ENCODE data around the gene AKAP6.

DNA sequence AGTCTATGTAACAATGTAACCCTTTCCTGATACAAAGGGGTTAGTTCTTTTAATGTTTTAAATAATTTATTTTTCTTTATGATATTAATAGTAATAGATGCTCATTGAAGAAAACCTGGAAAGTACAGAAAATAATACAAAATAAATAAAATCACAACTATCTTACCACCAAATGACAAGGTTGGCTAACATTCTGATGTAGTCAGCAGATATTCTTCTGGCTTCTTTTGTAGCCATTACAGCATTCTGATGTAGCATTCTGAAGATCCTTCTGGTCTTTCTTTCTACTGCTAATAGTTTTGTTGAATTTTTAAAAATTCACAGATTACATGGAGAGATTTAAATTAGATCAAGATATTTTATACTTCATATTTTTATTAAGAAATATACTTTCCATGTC, 301.6 kb downstream of the AKAP6 start:
- TF ChIP-seq, protein P1, sequence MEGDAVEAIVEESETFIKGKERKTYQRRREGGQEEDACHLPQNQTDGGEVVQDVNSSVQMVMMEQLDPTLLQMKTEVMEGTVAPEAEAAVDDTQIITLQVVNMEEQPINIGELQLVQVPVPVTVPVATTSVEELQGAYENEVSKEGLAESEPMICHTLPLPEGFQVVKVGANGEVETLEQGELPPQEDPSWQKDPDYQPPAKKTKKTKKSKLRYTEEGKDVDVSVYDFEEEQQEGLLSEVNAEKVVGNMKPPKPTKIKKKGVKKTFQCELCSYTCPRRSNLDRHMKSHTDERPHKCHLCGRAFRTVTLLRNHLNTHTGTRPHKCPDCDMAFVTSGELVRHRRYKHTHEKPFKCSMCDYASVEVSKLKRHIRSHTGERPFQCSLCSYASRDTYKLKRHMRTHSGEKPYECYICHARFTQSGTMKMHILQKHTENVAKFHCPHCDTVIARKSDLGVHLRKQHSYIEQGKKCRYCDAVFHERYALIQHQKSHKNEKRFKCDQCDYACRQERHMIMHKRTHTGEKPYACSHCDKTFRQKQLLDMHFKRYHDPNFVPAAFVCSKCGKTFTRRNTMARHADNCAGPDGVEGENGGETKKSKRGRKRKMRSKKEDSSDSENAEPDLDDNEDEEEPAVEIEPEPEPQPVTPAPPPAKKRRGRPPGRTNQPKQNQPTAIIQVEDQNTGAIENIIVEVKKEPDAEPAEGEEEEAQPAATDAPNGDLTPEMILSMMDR (conservative IDR thresholded peaks at IDR 0.05; ENCODE audit: low read length): no peak
- no peak for TF ChIP-seq EZH2phosphoT487 (IDR thresholded peaks at IDR 0.05; ENCODE audit: borderline replicate concordance, low read depth, low read length)

All from OCI-LY7 (cell line).